K562 (cell line): Measurements from ENCODE around the gene MGP. TPM values are rescaled to one million over a fixed set of nuclear protein-coding genes. Genes with fewer than 3 reads are reported as not detected.

ENCODE experiments used
- ATAC-seq: fragments of 200-7000 bp; cut with Tn5 transposase; 3 replicates; pipeline ENCODE4 v1.9.1; 2020; ENCODE audit warnings: moderate library complexity
- BruUV-seq: library from RNA; stranded (reverse); fragments of 400-500 nt; replicated peaks from 2 replicates; lab custom pipeline; 2021; lab: Mats Ljungman, UMichigan
- CTCF ChIA-PET: fragments of 300-600 bp; formaldehyde crosslinking; extraction: SDS; loops from one replicate; lab custom pipeline; 2021; ENCODE audit warnings: low intra/inter-chr PET ratio; lab: Yijun Ruan, JAX
- POLR2A ChIA-PET: fragments of 300-600, 350-650 bp; sonication (Branson Sonifier 250); formaldehyde crosslinking; extraction: SDS; loops from one replicate; lab custom pipeline; 2021; ENCODE audit warnings: antibody characterized with exemption, inconsistent platforms; lab: Yijun Ruan, JAX
- DNase-seq, 4 experiments: peaks; one replicate each; pipeline versions ENCODE4 v3.0.0 to v3.0.0-alpha.2; 2011 to 2018; ENCODE audit warnings: low spot score in 3 of 4, mixed read lengths in 3 of 4; ENCODE audit errors: extremely low read depth in 1 of 4
- FAIRE-seq: peaks from 2 replicates; lab custom pipeline; 2011; peaks lifted over from hg19 to GRCh38; lab: Jason Lieb, UNC
- H2AFZ ChIP-seq: 2 replicates; pipeline ENCODE4 v1.6.0; 2011; ENCODE audit warnings: low read depth, low read length, control low read depth, inconsistent platforms
- H3K27ac ChIP-seq: fragments of 200-600 bp; 3 replicates; pipeline ENCODE4 v1.8.0; 2011; ENCODE audit warnings: low read depth, mild to moderate bottlenecking, control low read depth, inconsistent platforms, low read length, moderate library complexity, mixed read lengths; ENCODE audit errors: extremely low read depth
- H3K27me3 ChIP-seq, 2 experiments: fragments of 300-600 bp in 1 of 2; 2 replicates in 1 of 2; 3 replicates in 1 of 2; pipeline versions ENCODE4 v1.6.0 to v1.8.0; 2011; ENCODE audit warnings: inconsistent platforms in 2 of 2, low read length in 2 of 2, mild to moderate bottlenecking in 1 of 2, mixed read lengths in 1 of 2, moderate library complexity in 1 of 2; ENCODE audit not compliant: control insufficient read depth in 2 of 2, insufficient read depth in 2 of 2
- H3K36me3 ChIP-seq: fragments of 300-600 bp; 3 replicates; pipeline ENCODE4 v1.8.0; 2011; ENCODE audit warnings: mild to moderate bottlenecking, low read length, inconsistent platforms; ENCODE audit not compliant: control insufficient read depth, insufficient read depth
- H3K4me1 ChIP-seq, 2 experiments: fragments of 200-600 bp in 1 of 2; replicated peaks in 1 of 2; 2 replicates in 1 of 2; 3 replicates in 1 of 2; pipeline versions ENCODE4 v1.5.1 to v1.8.0; 2011; ENCODE audit warnings: inconsistent platforms in 2 of 2, low read length in 2 of 2, mild to moderate bottlenecking in 1 of 2, mixed read lengths in 1 of 2, moderate library complexity in 1 of 2; ENCODE audit not compliant: control insufficient read depth in 2 of 2, insufficient read depth in 2 of 2
- H3K4me2 ChIP-seq: 2 replicates; pipeline ENCODE4 v1.6.1; 2011; ENCODE audit warnings: low read length, control low read depth, inconsistent platforms, mixed read lengths; ENCODE audit not compliant: insufficient read depth
- H3K4me3 ChIP-seq: fragments of 200-600 bp; sonication (generic), shearing (Covaris generic); 2 replicates; pipeline ENCODE4 v1.5.1; 2016; ENCODE audit warnings: control low read depth, inconsistent platforms
- H3K79me2 ChIP-seq: fragments of 200-600 bp; 3 replicates; pipeline ENCODE4 v1.8.0; 2011; ENCODE audit warnings: low read length, inconsistent platforms; ENCODE audit not compliant: control insufficient read depth, insufficient read depth
- H3K9ac ChIP-seq, 2 experiments: 2 replicates each; pipeline versions ENCODE4 v1.6.0 to v1.6.1; 2011; ENCODE audit warnings: low read depth in 2 of 2, low read length in 2 of 2, control low read depth in 1 of 2, inconsistent platforms in 1 of 2, mild to moderate bottlenecking in 1 of 2, mixed read lengths in 1 of 2; ENCODE audit not compliant: insufficient read depth in 1 of 2
- H3K9me1 ChIP-seq: one replicate; pipeline ENCODE4 v1.6.0; 2011; ENCODE audit warnings: inconsistent platforms, mild to moderate bottlenecking, low read length, moderate library complexity; ENCODE audit not compliant: control insufficient read depth, insufficient read depth
- H3K9me3 ChIP-seq: replicated peaks from 2 replicates; pipeline ENCODE4 v1.5.1; 2011; ENCODE audit warnings: low read depth, low read length, inconsistent platforms; ENCODE audit not compliant: control insufficient read depth, insufficient read depth
- H4K20me1 ChIP-seq: replicated peaks from 2 replicates; pipeline ENCODE4 v1.6.1; 2011; ENCODE audit warnings: low read length, inconsistent platforms, mixed read lengths; ENCODE audit not compliant: control insufficient read depth, insufficient read depth
- C11orf30 ChIP-seq: fragments of 450-650 bp; IDR thresholded peaks from 2 replicates; pipeline ENCODE4 v1.6.1; 2016; ENCODE audit warnings: low read depth, mild to moderate bottlenecking
- DNMT1 ChIP-seq: fragments of 450-650 bp; IDR thresholded peaks from 2 replicates; pipeline ENCODE4 v1.6.1; 2016; ENCODE audit warnings: antibody characterized with exemption, mild to moderate bottlenecking
- ELF1 ChIP-seq: fragments of 200-800 bp; sonication (Bioruptor generic); IDR thresholded peaks from 2 replicates; pipeline ENCODE4 v1.6.1; 2016; ENCODE audit warnings: missing genetic modification characterization, missing compliant biosample characterization
- KDM2B ChIP-seq: fragments of 250-450 bp; sonication (Bioruptor Pico); IDR thresholded peaks from 2 replicates; pipeline ENCODE4 v1.8.0; 2021; ENCODE audit warnings: mild to moderate bottlenecking, moderate library complexity
- NFYB ChIP-seq: IDR thresholded peaks from 2 replicates; pipeline ENCODE4 v1.6.1; 2011; ENCODE audit warnings: mild to moderate bottlenecking, moderate library complexity; ENCODE audit not compliant: insufficient read length; ENCODE audit errors: extremely low read depth
- PRDM10 ChIP-seq: fragments of 450-650 bp; IDR thresholded peaks from 2 replicates; pipeline ENCODE4 v1.6.1; 2018; ENCODE audit not compliant: partially characterized antibody
- RAD21 ChIP-seq, 2 experiments: fragments of 250-450 bp in 1 of 2; fragments of 450-650 bp in 1 of 2; sonication (Bioruptor Pico) in 1 of 2; formaldehyde crosslinking in 1 of 2; IDR thresholded peaks in 1 of 2; conservative IDR thresholded peaks in 1 of 2; 2 replicates each; pipeline versions ENCODE4 v1.4.0 to v1.8.0; 2020 to 2022; ENCODE audit warnings: mild to moderate bottlenecking in 2 of 2, moderate library complexity in 1 of 2
- RBFOX2 ChIP-seq: fragments of 200-400 bp; formaldehyde crosslinking; IDR thresholded peaks from 2 replicates; pipeline ENCODE4 v1.6.1; 2017; ENCODE audit warnings: low read depth, mild to moderate bottlenecking, low read length, moderate library complexity
- ZKSCAN1 ChIP-seq: fragments of 150-350 bp; IDR thresholded peaks from 2 replicates; pipeline ENCODE4 v1.6.1; 2016; ENCODE audit warnings: low read depth, low read length
- ZNF277 ChIP-seq: fragments of 250-450 bp; sonication (Bioruptor Pico); IDR thresholded peaks from 2 replicates; pipeline ENCODE4 v1.8.0; 2022; ENCODE audit warnings: inconsistent platforms, mild to moderate bottlenecking, moderate library complexity, borderline replicate concordance
- ZZZ3 ChIP-seq: fragments of 450-650 bp; IDR thresholded peaks from 2 replicates; pipeline ENCODE4 v1.6.1; 2016; ENCODE audit warnings: antibody characterized with exemption, mild to moderate bottlenecking, moderate library complexity
- WGBS: fragments of 100-300 bp; shearing (Covaris generic); methylation state at CpG from one replicate; pipeline ENCODE4 v1.1.6; 2016; ENCODE audit warnings: low coverage, mixed read lengths; ENCODE audit not compliant: insufficient coverage; ENCODE audit errors: missing lambda C conversion rate; 5-methylcytosine and 5-hydroxymethylcytosine counted together
- in situ Hi-C: fragments of 300-500 bp; cut with MboI; formaldehyde crosslinking; loops from 4 replicates; pipeline ENCODE4 v1.15.0; 2018; ENCODE audit warnings: inconsistent platforms, mixed read lengths
- intact Hi-C: fragments of 100-400 bp; cut with micrococcal nuclease; formaldehyde crosslinking; loops from 2 replicates; pipeline ENCODE4 v1.14.2; 2022
- polyA plus RNA-seq, 8 experiments: library from polyadenylated mRNA; depleted of rRNA in 4 of 8; stranded (reverse) in 5 of 8; unstranded in 3 of 8; fragments of >200 nt; fragmentation: Nextera tagmentation in 2 of 8; fragmentation: Illumina TruSeq in 1 of 8; extraction: Ambion mirVana in 2 of 8; extraction: Trizol in 1 of 8; gene quantifications; 2 replicates each; pipeline versions ENCODE4 v1.2.1 to v1.2.3, GENCODE V29; 2011 to 2014; ENCODE audit warnings: inconsistent platforms in 1 of 8, missing spikeins in 1 of 8
- total RNA-seq, 7 experiments: library from RNA; depleted of rRNA in 6 of 7; stranded (reverse); fragments of >200 nt in 6 of 7; fragmentation: Illumina TruSeq in 2 of 7; extraction: Trizol in 2 of 7; gene quantifications; 2 replicates each; pipeline versions ENCODE4 v1.2.1 to v1.2.3, GENCODE V29; 2011 to 2021; ENCODE audit warnings: low replicate concordance in 1 of 7

MGP gene
- total and polyA plus RNA-seq, 9 of the 15 experiments (the other 6 are each of a cell fraction or from before 2014, with no cell fraction given): 1.2 TPM; not detected in 8

GRCh38 chr12:14935031-14935430, 49.4 kb upstream of the MGP start:
- no peaks in the 10 kb centered on the region for H3K9me1 ChIP-seq
- H3K9ac ChIP-seq: no peak overlapping the region
- H2AFZ ChIP-seq: no peak overlapping the region
- no peak overlapping the region for H3K4me2 ChIP-seq
- no TSS peak for BruUV-seq
- in situ Hi-C loops (no loop called here), intact Hi-C loops (loop anchor here (5.0 kb wide), 1 partner anchor 57 kb away; no protein-coding TSS in a partner anchor)
- no peak overlapping the region for H3K4me3 ChIP-seq
- WGBS: 4% methylated on average over 4 of the region's 4 CpGs
- H3K36me3 ChIP-seq: no peaks in the 10 kb centered on the region
- ATAC-seq (no peak), FAIRE-seq (no peak), DNase-seq (no peak)
- H3K4me1 ChIP-seq: no peaks in the 10 kb centered on the region; a peak in 1 of 5 replicates
- H3K27ac ChIP-seq: no peak overlapping the region
- H4K20me1 ChIP-seq: no peaks in the 10 kb centered on the region
- TF ChIP-seq KDM2B (CRISPR knock-in tag) (no peak), ZNF277 (CRISPR knock-in tag) (no peak), ZZZ3 (no peak), ELF1 (no peak), RAD21 (CRISPR knock-in tag; conservative IDR thresholded peaks at IDR 0.05 in 1 of 2, IDR thresholded peaks at IDR 0.05 in 1 of 2) (no peak), C11orf30 (no peak), DNMT1 (no peak), PRDM10 (no peak), NFYB (no peak), ZKSCAN1 (no peak), RBFOX2 (no peak)
- CTCF ChIA-PET: no interaction called here
- H3K79me2 ChIP-seq: no peaks in the 10 kb centered on the region
- POLR2A ChIA-PET: interaction anchor here (0.7 kb wide), 1 partner anchor 507 kb away, joined by 3 read pairs; no protein-coding TSS in a partner anchor
- no peaks in the 10 kb centered on the region for H3K9me3 ChIP-seq
- no peaks in the 10 kb centered on the region for H3K27me3 ChIP-seq
